IMR-90 (cell line): ENCODE results near the gene PALLD. TPM values are rescaled to one million over a fixed set of nuclear protein-coding genes. Genes with fewer than 3 reads are reported as not detected.

ENCODE experiments used
- ATAC-seq: fragments of 200-7000 bp; cut with Tn5 transposase; 2 replicates; pipeline ENCODE4 v1.9.1; 2020; ENCODE audit warnings: low read depth, mild to moderate bottlenecking, moderate library complexity
- BruUV-seq: library from RNA; stranded (reverse); fragments of 400-500 nt; replicated peaks from 2 replicates; lab custom pipeline; 2021; lab: Mats Ljungman, UMichigan
- CTCF ChIA-PET: fragments of 300-600 bp; formaldehyde crosslinking; extraction: SDS; loops from one replicate; lab custom pipeline; 2021; ENCODE audit warnings: antibody characterized with exemption; lab: Yijun Ruan, JAX
- POLR2A ChIA-PET: fragments of 300-600 bp; sonication (Branson Sonifier 250); formaldehyde crosslinking; loops from one replicate; lab custom pipeline; 2022; ENCODE audit warnings: antibody characterized with exemption; ENCODE audit not compliant: unreplicated experiment; lab: Charles Lee
- DNase-seq: peaks from one replicate; pipeline ENCODE4 v3.0.0; 2013
- H2AFZ ChIP-seq: replicated peaks from 2 replicates; pipeline ENCODE3; 2013; ENCODE audit warnings: low read length, mild to moderate bottlenecking; ENCODE audit not compliant: poor library complexity
- H2AK5ac ChIP-seq: 2 replicates; pipeline ENCODE4 v1.6.1; 2013; ENCODE audit warnings: low read depth, low read length, inconsistent platforms
- H2AK9ac ChIP-seq: replicated peaks from 2 replicates; pipeline ENCODE3; 2013; ENCODE audit warnings: mild to moderate bottlenecking, low read depth, low read length, moderate library complexity; ENCODE audit not compliant: poor library complexity
- H2BK120ac ChIP-seq: 2 replicates; pipeline ENCODE4 v1.6.1; 2013; ENCODE audit warnings: low read depth, low read length, inconsistent platforms
- H2BK15ac ChIP-seq: 3 replicates; pipeline ENCODE4 v1.6.1; 2013; ENCODE audit warnings: low read depth, low read length, inconsistent platforms
- H2BK20ac ChIP-seq: 2 replicates; pipeline ENCODE4 v1.6.1; 2013; ENCODE audit warnings: low read depth, mild to moderate bottlenecking, inconsistent platforms, low read length, moderate library complexity
- H2BK5ac ChIP-seq: 2 replicates; pipeline ENCODE4 v1.6.1; 2013; ENCODE audit warnings: mild to moderate bottlenecking, low read depth, low read length, inconsistent platforms; ENCODE audit not compliant: poor library complexity, severe bottlenecking
- H3K14ac ChIP-seq: replicated peaks from 2 replicates; pipeline ENCODE4 v1.6.1; 2013; ENCODE audit warnings: low read depth, low read length, inconsistent platforms
- H3K18ac ChIP-seq: 2 replicates; pipeline ENCODE4 v1.6.1; 2013; ENCODE audit warnings: low read depth, low read length, control low read depth
- H3K23ac ChIP-seq: 2 replicates; pipeline ENCODE4 v1.6.1; 2013; ENCODE audit warnings: low read depth, low read length, inconsistent platforms
- H3K27ac ChIP-seq: 2 replicates; pipeline ENCODE4 v1.5.1; 2013; ENCODE audit warnings: mild to moderate bottlenecking, control low read depth, low read length; ENCODE audit not compliant: insufficient read depth
- H3K27me3 ChIP-seq: 2 replicates; pipeline ENCODE4 v1.6.1; 2013; ENCODE audit warnings: low read length; ENCODE audit not compliant: control insufficient read depth, insufficient read depth
- H3K36me3 ChIP-seq: 2 replicates; pipeline ENCODE4 v1.6.1; 2013; ENCODE audit warnings: low read length, mixed read lengths; ENCODE audit not compliant: control insufficient read depth, insufficient read depth
- H3K4ac ChIP-seq: 2 replicates; pipeline ENCODE4 v1.6.1; 2013; ENCODE audit warnings: low read depth, low read length, inconsistent platforms
- H3K4me1 ChIP-seq: 2 replicates; pipeline ENCODE4 v1.6.1; 2013; ENCODE audit warnings: low read length, mixed read lengths; ENCODE audit not compliant: control insufficient read depth, insufficient read depth
- H3K4me2 ChIP-seq: 2 replicates; pipeline ENCODE4 v1.6.1; 2013; ENCODE audit warnings: low read depth, mild to moderate bottlenecking, control low read depth, low read length, moderate library complexity
- H3K4me3 ChIP-seq: 2 replicates; pipeline ENCODE4 v1.5.1; 2013; ENCODE audit warnings: low read depth, mild to moderate bottlenecking, control low read depth, low read length, moderate library complexity; ENCODE audit not compliant: insufficient read depth
- H3K56ac ChIP-seq: 2 replicates; pipeline ENCODE4 v1.6.1; 2013; ENCODE audit warnings: low read length, inconsistent platforms; ENCODE audit not compliant: insufficient read depth; ENCODE audit errors: extremely low read depth
- H3K79me1 ChIP-seq, 2 experiments: 2 replicates each; pipeline ENCODE4 v1.6.1; 2013; ENCODE audit warnings: low read length in 2 of 2, inconsistent platforms in 1 of 2, low read depth in 1 of 2
- H3K9ac ChIP-seq: 2 replicates; pipeline ENCODE4 v1.6.1; 2013; ENCODE audit warnings: low read depth, low read length, control low read depth
- H3K9me1 ChIP-seq: 2 replicates; pipeline ENCODE4 v1.6.1; 2013; ENCODE audit warnings: low read length, inconsistent platforms; ENCODE audit not compliant: insufficient read depth
- H3K9me3 ChIP-seq: 2 replicates; pipeline ENCODE4 v1.6.1; 2013; ENCODE audit warnings: low read length; ENCODE audit not compliant: control insufficient read depth, insufficient read depth
- H4K20me1 ChIP-seq: 2 replicates; pipeline ENCODE4 v1.6.1; 2013; ENCODE audit warnings: low read length, inconsistent platforms; ENCODE audit not compliant: insufficient read depth
- H4K5ac ChIP-seq: 2 replicates; pipeline ENCODE4 v1.6.1; 2013; ENCODE audit warnings: mild to moderate bottlenecking, low read depth, low read length, control low read depth
- H4K8ac ChIP-seq, 2 experiments: 2 replicates each; pipeline ENCODE4 v1.6.1; 2013; ENCODE audit warnings: low read depth in 2 of 2, low read length in 2 of 2, control low read depth in 1 of 2, inconsistent platforms in 1 of 2
- H4K91ac ChIP-seq: 2 replicates; pipeline ENCODE4 v1.6.1; 2013; ENCODE audit warnings: low read depth, low read length, inconsistent platforms; ENCODE audit not compliant: insufficient read depth
- CHD1 ChIP-seq: IDR thresholded peaks from 2 replicates; pipeline ENCODE4 v1.6.1; 2012; ENCODE audit warnings: low read depth, low read length, improper control_type of control experiment
- WGBS, 2 experiments: methylation state at CpG; one replicate each; pipeline versions ENCODE4 v1.1.5 to v1.1.7; 2013; ENCODE audit warnings: missing lambda C conversion rate in 2 of 2; ENCODE audit not compliant: insufficient read length in 1 of 2; ENCODE audit errors: extremely low coverage in 2 of 2; 5-methylcytosine and 5-hydroxymethylcytosine counted together
- dilution Hi-C: fragments of 300-500 bp; cut with HindIII; formaldehyde crosslinking; loops from one replicate; pipeline ENCODE4 v1.14.3; 2018; ENCODE audit warnings: low sequenced_read_pairs; ENCODE audit not compliant: unreplicated experiment
- in situ Hi-C: fragments of 300-500 bp; cut with MboI; formaldehyde crosslinking; loops from 3 replicates; pipeline ENCODE4 v1.14.3; 2019; ENCODE audit warnings: low sequenced_read_pairs, inconsistent platforms, mixed read lengths
- intact Hi-C: fragments of 100-400 bp; cut with micrococcal nuclease; formaldehyde crosslinking; loops from 2 replicates; pipeline ENCODE4 v1.10.0; 2022
- polyA plus RNA-seq, 3 experiments: library from polyadenylated mRNA; depleted of rRNA; stranded (reverse); fragments of >200 nt; gene quantifications; 2 replicates each; pipeline ENCODE4 v1.2.3, GENCODE V29; 2012; ENCODE audit warnings: low replicate concordance in 1 of 3
- total RNA-seq: library from RNA; depleted of rRNA; stranded (reverse); fragments of >200 nt; gene quantifications from 2 replicates; pipeline ENCODE4 v1.2.3, GENCODE V29; 2012

Gene PALLD
- total and polyA plus RNA-seq, 2 of the 4 experiments (the other 2 are of a cell fraction) = 91.0 to 91.9 TPM

GRCh38 chr4:168924667-168925066 is 427.8 kb downstream of the PALLD start:
- no peak overlapping the region for H3K23ac ChIP-seq
- H2BK5ac ChIP-seq = no peak overlapping the region
- no peak overlapping the region for H2BK20ac ChIP-seq
- no peak overlapping the region for H2AK5ac ChIP-seq
- intact Hi-C loops = loop anchor here (1.0 to 5.0 kb wide), 3 partner anchors 80 to 643 kb away; no protein-coding TSS in a partner anchor
- no peak overlapping the region for H4K91ac ChIP-seq
- no peak overlapping the region for H2BK15ac ChIP-seq
- ATAC-seq (no peak), DNase-seq (no peak)
- H3K27ac ChIP-seq = no peak overlapping the region
- ChIA-PET POLR2A (no interaction called here), CTCF (interaction anchor here (0.6 to 1.5 kb wide), 4 partner anchors 13 to 564 kb away, joined by 3 to 11 read pairs (median 4); no protein-coding TSS in a partner anchor)
- no peak overlapping the region for H2AFZ ChIP-seq
- peaks cover 46% of the 10 kb centered on the region for H3K36me3 ChIP-seq
- no peak overlapping the region for H3K4me2 ChIP-seq
- no peak overlapping the region for H2BK120ac ChIP-seq
- no peak overlapping the region; a peak in 1 of 4 replicates for H4K8ac ChIP-seq
- peaks cover 2% of the 10 kb centered on the region; the same call in 1 of the 2 replicates for H3K4me1 ChIP-seq
- no peak overlapping the region for H3K18ac ChIP-seq
- dilution Hi-C loops = no loop called here
- no peak overlapping the region for H3K14ac ChIP-seq
- H4K5ac ChIP-seq = no peak overlapping the region
- no peak overlapping the region for H3K4me3 ChIP-seq
- TF ChIP-seq CHD1 = no peak
- H3K79me1 ChIP-seq = peaks cover 21 to 23% of the 10 kb centered on the region in 2 experiments
- H3K9me3 ChIP-seq = no peaks in the 10 kb centered on the region
- BruUV-seq = no TSS peak
- peaks cover 3% of the 10 kb centered on the region; the same call in 1 of the 2 replicates for H4K20me1 ChIP-seq
- H3K4ac ChIP-seq = no peak overlapping the region
- H3K9ac ChIP-seq = no peak overlapping the region
- H3K27me3 ChIP-seq = no peaks in the 10 kb centered on the region
- no peak overlapping the region for H3K56ac ChIP-seq
- H3K9me1 ChIP-seq = 0 out of 2 replicates have a peak, but pooled peaks cover 4% of the 10 kb centered on the region
- H2AK9ac ChIP-seq = no peak overlapping the region
- in situ Hi-C loops = loop anchor here (5.0 kb wide), 1 partner anchor 563 kb away; no protein-coding TSS in a partner anchor
- WGBS, 2 experiments = no CpG with 5 or more reads among the region's 2 CpGs
